Breast epithelium (tissue), 3 donors: ENCODE measurements around the gene UPF3B.

Source experiments
- POLR2A ChIP-seq: fragments of 450-650 bp; IDR thresholded peaks from one replicate; pipeline ENCODE4 v1.6.1; 2016; ENCODE audit warnings: antibody characterized with exemption, mild to moderate bottlenecking, moderate library complexity
- POLR2AphosphoS5 ChIP-seq, 3 donors: sonication (generic); formaldehyde crosslinking; IDR thresholded peaks; one replicate each; pipeline ENCODE4 v1.6.1; 2017; ENCODE audit warnings: antibody characterized with exemption in 3 of 3
- TF ChIP-seq, protein P1 (sequence below), 3 donors: fragments of 450-650 bp; IDR thresholded peaks; one replicate each; pipeline ENCODE4 v1.5.1; 2016 to 2017; ENCODE audit warnings: antibody characterized with exemption in 3 of 3, mild to moderate bottlenecking in 3 of 3, moderate library complexity in 3 of 3

DNA sequence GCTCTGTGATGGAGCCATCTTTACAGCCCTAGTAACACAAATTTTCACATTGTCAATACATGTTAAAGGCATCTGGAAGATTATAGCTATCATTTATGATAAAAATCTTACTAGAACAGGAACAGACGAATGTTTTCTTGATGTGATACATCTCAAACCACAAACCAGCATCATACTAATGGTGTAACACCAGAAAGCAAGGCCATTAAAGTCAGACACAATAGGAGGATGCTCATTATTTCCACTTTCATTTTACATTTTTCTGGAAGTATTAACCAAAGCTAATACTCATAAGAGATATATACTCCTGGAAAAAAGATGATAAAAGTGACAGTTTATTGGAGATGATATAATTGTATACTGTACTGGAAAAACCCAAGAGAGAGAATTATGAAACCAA lies 48.2 kb upstream of the UPF3B start:
- TF ChIP-seq, protein P1, sequence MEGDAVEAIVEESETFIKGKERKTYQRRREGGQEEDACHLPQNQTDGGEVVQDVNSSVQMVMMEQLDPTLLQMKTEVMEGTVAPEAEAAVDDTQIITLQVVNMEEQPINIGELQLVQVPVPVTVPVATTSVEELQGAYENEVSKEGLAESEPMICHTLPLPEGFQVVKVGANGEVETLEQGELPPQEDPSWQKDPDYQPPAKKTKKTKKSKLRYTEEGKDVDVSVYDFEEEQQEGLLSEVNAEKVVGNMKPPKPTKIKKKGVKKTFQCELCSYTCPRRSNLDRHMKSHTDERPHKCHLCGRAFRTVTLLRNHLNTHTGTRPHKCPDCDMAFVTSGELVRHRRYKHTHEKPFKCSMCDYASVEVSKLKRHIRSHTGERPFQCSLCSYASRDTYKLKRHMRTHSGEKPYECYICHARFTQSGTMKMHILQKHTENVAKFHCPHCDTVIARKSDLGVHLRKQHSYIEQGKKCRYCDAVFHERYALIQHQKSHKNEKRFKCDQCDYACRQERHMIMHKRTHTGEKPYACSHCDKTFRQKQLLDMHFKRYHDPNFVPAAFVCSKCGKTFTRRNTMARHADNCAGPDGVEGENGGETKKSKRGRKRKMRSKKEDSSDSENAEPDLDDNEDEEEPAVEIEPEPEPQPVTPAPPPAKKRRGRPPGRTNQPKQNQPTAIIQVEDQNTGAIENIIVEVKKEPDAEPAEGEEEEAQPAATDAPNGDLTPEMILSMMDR (IDR thresholded peaks at IDR 0.05), result no peak
- TF ChIP-seq POLR2A (no peak), POLR2AphosphoS5 (IDR thresholded peaks at IDR 0.05) (no peak)
